HG03575 (cell line): Measurements from ENCODE around the gene BMP5.
"Not testable (repeated sequence)": the region's sequence is repeated elsewhere in the genome, so short reads cannot be mapped to it uniquely, and the experiment has no call there.

Experiments used
- ATAC-seq: cut with Tn5 transposase; IDR thresholded peaks from one replicate; pipeline ENCODE4 v1.9.1; 2021; ENCODE audit not compliant: unreplicated experiment, insufficient number of reproducible peaks, low FRiP score; ENCODE audit errors: extremely low read depth

The BMP5 gene

GRCh38 chr6:55875400-55875799 lies at the start of gene BMP5:
Gene BMP5 (minus strand): TSS chr6:55875590. CDS start chr6:55874865, 725 bp downstream.
- no peak for ATAC-seq

- ATAC-seq: no peak
Measured at GRCh38 chr6:55922406-55922805, 47.0 kb upstream of the BMP5 start.

GRCh38 chr6:55919716-55920308 lies 44.4 kb upstream of the BMP5 start:
- no peak for ATAC-seq

GRCh38 chr6:55918639-55919038 lies 43.2 kb upstream of the BMP5 start:
- no peak for ATAC-seq

- ATAC-seq: no peak
Measured at GRCh38 chr6:55917751-55918415, 42.5 kb upstream of the BMP5 start.

- ATAC-seq: no peak
Measured at GRCh38 chr6:55916188-55916587, 40.8 kb upstream of the BMP5 start.

GRCh38 chr6:55913228-55914195 lies 38.1 kb upstream of the BMP5 start:
- ATAC-seq: no peak

GRCh38 chr6:55910466-55910865 lies 35.1 kb upstream of the BMP5 start:
- ATAC-seq: not testable (repeated sequence)

- ATAC-seq: not testable (repeated sequence)
Measured at GRCh38 chr6:55909911-55910310, 34.5 kb upstream of the BMP5 start.

GRCh38 chr6:55902796-55903195 lies 27.4 kb upstream of the BMP5 start:
- ATAC-seq: no peak

GRCh38 chr6:55901765-55902270 lies 26.4 kb upstream of the BMP5 start:
- no peak for ATAC-seq

- no peak for ATAC-seq
Measured at GRCh38 chr6:55898342-55898741, 23.0 kb upstream of the BMP5 start.

GRCh38 chr6:55897346-55897745 lies 22.0 kb upstream of the BMP5 start:
- no peak for ATAC-seq

GRCh38 chr6:55895972-55896730 lies 20.8 kb upstream of the BMP5 start:
- no peak for ATAC-seq

- no peak for ATAC-seq
Measured at GRCh38 chr6:55892749-55893357, 17.5 kb upstream of the BMP5 start.

- ATAC-seq: no peak
Measured at GRCh38 chr6:55888917-55889316, 13.5 kb upstream of the BMP5 start.

GRCh38 chr6:55886185-55886836 lies 10.9 kb upstream of the BMP5 start:
- ATAC-seq: no peak
